Epithelial cell of proximal tubule (primary cell): ENCODE data around the gene EPN3. TPM values are rescaled to one million over a fixed set of nuclear protein-coding genes. Genes with fewer than 3 reads are reported as not detected.

Experiments used
- DNase-seq: peaks from one replicate; pipeline ENCODE4 v3.0.0-alpha.2; 2011; ENCODE audit warnings: low read depth
- H3K4me3 ChIP-seq: 2 replicates; pipeline ENCODE4 v1.5.1; 2011; ENCODE audit warnings: low read depth, mild to moderate bottlenecking, low read length
- total RNA-seq: library from RNA; depleted of rRNA; stranded (reverse); fragments of >200 nt; gene quantifications from 2 replicates; pipeline ENCODE4 v1.2.3, GENCODE V29; 2015
- TF ChIP-seq, protein P1 (sequence below): conservative IDR thresholded peaks from 2 replicates; pipeline ENCODE4 v1.5.1; 2012; ENCODE audit warnings: low read depth, mild to moderate bottlenecking, low read length

EPN3 gene
- total RNA-seq, 1 donor from 2014 or later = 2.8 TPM

DNA sequence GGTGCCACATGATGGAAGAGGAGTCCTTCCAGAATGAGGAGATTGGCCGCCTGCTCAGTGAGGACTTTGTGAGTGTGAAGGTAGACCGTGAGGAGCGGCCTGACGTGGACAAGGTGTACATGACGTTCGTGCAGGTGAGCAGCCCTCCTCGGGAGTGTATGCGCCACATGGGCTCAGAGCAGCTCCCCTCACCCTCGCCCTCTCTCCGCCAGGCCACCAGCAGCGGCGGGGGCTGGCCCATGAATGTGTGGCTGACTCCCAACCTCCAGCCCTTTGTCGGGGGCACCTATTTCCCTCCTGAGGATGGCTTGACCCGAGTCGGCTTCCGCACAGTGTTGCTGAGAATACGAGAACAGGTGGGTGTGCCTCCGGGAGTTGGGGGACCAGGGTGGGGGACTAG, 16.3 kb downstream of the EPN3 start:
- no peak overlapping the region for H3K4me3 ChIP-seq
- no peak for DNase-seq
- TF ChIP-seq, protein P1, sequence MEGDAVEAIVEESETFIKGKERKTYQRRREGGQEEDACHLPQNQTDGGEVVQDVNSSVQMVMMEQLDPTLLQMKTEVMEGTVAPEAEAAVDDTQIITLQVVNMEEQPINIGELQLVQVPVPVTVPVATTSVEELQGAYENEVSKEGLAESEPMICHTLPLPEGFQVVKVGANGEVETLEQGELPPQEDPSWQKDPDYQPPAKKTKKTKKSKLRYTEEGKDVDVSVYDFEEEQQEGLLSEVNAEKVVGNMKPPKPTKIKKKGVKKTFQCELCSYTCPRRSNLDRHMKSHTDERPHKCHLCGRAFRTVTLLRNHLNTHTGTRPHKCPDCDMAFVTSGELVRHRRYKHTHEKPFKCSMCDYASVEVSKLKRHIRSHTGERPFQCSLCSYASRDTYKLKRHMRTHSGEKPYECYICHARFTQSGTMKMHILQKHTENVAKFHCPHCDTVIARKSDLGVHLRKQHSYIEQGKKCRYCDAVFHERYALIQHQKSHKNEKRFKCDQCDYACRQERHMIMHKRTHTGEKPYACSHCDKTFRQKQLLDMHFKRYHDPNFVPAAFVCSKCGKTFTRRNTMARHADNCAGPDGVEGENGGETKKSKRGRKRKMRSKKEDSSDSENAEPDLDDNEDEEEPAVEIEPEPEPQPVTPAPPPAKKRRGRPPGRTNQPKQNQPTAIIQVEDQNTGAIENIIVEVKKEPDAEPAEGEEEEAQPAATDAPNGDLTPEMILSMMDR = no peak

DNA sequence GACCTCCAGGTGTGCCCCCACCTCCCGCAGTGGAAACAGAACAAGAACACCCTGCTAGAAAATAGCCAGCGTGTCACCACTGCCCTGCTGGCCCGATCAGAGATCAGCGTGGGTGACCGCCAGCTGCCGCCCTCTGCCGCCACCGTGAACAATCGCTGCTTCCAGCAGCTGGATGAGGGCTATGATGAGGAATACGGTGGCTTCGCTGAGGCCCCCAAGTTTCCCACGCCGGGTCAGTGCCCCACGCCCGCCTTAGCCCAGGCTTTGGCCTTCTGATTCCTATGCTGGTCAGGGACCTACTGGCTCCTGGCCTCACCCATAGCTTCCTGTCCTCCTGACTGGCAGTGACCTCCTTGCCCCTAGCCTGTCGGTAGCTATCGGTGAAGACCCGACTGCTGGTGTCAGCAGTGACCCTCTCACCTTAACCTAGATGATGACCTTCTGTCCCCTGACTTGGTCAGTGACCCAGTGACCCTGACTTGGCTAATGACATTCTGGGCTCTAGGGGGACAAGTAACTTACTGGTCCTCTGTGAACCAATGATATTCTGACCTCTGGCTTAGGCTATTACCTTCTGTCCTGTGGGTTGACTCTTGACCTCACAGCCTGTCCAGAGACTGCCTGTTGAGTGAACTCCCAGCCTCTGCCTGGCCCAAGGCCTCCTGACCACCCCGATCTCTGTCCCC, 16.9 kb downstream of the EPN3 start:
- no peak for DNase-seq
- TF ChIP-seq, protein P1 = no peak
- no peak overlapping the region for H3K4me3 ChIP-seq

DNA sequence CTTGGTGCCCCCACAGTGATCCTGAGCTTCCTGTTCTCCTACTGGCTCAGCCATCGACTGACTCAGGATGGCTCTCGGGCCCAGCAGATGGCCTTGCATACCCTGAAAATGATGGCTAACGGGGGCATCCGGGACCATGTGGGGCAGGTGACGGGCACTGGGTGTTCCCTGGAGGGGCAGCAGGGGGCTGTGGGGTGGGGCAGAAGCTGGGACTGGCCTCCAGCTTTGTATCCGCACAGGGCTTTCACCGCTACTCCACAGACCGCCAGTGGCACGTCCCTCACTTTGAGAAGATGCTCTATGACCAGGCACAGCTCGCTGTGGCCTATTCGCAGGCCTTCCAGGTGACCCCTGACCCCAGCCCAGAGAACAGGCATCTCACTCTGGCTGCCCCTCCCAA, 17.4 kb downstream of the EPN3 start:
- DNase-seq = no peak
- no peak overlapping the region for H3K4me3 ChIP-seq
- TF ChIP-seq, protein P1 = no peak

DNA sequence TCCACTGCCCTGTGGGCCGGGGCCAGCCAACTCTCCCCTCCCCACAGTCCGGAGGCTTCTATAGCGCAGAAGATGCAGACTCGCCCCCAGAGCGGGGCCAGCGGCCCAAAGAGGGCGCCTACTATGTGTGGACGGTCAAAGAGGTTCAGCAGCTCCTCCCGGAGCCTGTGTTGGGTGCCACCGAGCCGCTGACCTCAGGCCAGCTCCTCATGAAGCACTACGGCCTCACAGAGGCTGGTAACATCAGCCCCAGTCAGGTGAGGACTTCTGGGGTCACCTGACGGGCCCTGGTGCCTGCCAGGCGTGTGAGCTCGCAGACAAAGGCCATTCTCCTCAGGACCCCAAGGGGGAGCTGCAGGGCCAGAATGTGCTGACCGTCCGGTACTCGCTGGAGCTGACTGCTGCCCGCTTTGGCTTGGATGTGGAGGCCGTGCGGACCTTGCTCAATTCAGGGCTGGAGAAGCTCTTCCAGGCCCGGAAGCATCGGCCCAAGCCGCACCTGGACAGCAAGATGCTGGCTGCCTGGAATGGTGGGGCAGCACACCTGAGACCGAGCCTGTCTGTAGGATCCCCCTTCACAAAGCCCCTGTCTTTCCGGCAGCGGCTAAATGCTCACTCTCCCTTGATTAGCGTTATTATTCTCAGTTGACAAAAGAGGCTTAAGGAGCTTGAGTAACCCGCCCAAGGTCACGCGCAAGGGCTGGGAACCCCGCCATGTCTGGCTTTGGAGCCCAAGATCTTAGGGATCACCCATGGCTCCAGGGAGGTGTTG, 18.3 kb downstream of the EPN3 start:
- TF ChIP-seq, protein P1 = peak; percentile 88
- DNase-seq = peak; percentile 29
- H3K4me3 ChIP-seq = no peak overlapping the region

DNA sequence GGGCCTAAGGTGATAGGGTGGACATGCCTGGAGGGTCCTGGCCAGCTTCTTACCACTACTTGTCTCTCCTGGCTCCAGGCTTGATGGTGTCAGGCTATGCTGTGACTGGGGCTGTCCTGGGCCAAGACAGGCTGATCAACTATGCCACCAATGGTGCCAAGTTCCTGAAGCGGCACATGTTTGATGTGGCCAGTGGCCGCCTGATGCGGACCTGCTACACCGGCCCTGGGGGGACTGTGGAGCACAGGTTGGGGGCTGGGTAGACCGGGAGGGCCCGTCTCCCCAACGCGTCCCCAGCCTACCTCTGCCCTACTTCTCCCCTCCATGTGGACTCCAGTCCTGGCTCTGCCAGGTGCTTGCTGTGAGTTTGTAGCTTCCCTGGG, 18.9 kb downstream of the EPN3 start:
- DNase-seq = no peak
- TF ChIP-seq, protein P1 = no peak
- H3K4me3 ChIP-seq = no peak overlapping the region

DNA sequence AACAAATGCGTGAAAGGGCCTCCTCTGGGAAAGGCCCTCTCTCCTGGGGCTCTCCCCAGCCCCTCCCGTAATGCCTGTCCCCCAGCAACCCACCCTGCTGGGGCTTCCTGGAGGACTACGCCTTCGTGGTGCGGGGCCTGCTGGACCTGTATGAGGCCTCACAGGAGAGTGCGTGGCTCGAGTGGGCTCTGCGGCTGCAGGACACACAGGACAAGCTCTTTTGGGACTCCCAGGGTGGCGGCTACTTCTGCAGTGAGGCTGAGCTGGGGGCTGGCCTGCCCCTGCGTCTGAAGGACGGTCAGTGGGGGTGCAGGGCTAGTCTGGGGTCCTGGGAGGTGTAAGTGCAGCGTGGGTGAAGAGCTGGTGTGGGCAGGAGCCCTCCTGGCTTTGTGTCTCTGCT, 19.3 kb downstream of the EPN3 start:
- DNase-seq = no peak
- TF ChIP-seq, protein P1 = no peak

DNA sequence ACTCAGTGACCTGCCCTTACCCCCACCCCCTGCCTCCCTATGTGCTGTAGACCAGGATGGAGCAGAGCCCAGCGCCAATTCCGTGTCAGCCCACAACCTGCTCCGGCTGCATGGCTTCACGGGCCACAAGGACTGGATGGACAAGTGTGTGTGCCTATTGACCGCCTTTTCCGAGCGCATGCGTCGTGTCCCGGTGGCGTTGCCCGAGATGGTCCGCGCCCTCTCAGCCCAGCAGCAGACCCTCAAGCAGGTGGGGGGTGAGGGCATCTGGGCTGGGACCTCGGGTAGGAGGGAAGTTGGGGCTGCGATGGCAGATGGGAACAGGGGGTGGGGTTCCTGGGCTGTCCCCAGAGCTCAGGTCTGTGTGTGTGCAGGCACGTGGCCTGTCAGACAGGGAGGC, 21.7 kb downstream of the EPN3 start:
- no peak for DNase-seq
- TF ChIP-seq, protein P1 = no peak
- no peak overlapping the region for H3K4me3 ChIP-seq

More for the DNA sequence above, 19.3 kb downstream of the EPN3 start:
- H3K4me3 ChIP-seq = no peak overlapping the region
